Right cardiac atrium (tissue), 5 donors: ENCODE results near the gene MXI1. TPM values are rescaled to one million over a fixed set of nuclear protein-coding genes. Genes with fewer than 3 reads are reported as not detected.

ENCODE experiments used
- ATAC-seq, 2 donors: fragments of 200-7000 bp; cut with Tn5 transposase; one replicate each; pipeline versions ENCODE4 v1.8.0 to v1.9.1; 2020; ENCODE audit warnings: moderate library complexity in 2 of 2, mild to moderate bottlenecking in 1 of 2
- DNase-seq, 3 donors: peaks; one replicate each; pipeline ENCODE4 v3.0.0-alpha.2; 2020
- H3K27ac ChIP-seq: one replicate; pipeline ENCODE4 v1.5.1; 2013; ENCODE audit warnings: mild to moderate bottlenecking, low read length, control low read depth, moderate library complexity
- H3K27me3 ChIP-seq: one replicate; pipeline ENCODE4 v1.6.1; 2013; ENCODE audit not compliant: control insufficient read depth, insufficient read depth
- H3K4me1 ChIP-seq: one replicate; pipeline ENCODE4 v1.6.1; 2013; ENCODE audit warnings: low read length; ENCODE audit not compliant: control insufficient read depth, insufficient read depth
- H3K4me3 ChIP-seq: one replicate; pipeline ENCODE4 v1.5.1; 2013; ENCODE audit warnings: low read length, control low read depth
- H3K9me3 ChIP-seq: one replicate; pipeline ENCODE4 v1.6.1; 2013; ENCODE audit warnings: low read length; ENCODE audit not compliant: control insufficient read depth
- WGBS: extraction: QIAGEN DNeasy Blood & Tissue Kit; methylation state at CpG from one replicate; pipeline ENCODE4 v1.1.7; 2013; 5-methylcytosine and 5-hydroxymethylcytosine counted together
- intact Hi-C, 4 donors: fragments of 100-400 bp; cut with DNase I; formaldehyde crosslinking; loops; one replicate each; pipeline versions ENCODE4 v1.11.0 to v1.14.0; 2022 to 2023
- polyA plus RNA-seq: library from polyadenylated mRNA; stranded (reverse); fragments of 200-250 nt; gene quantifications from one replicate; pipeline ENCODE4 v1.2.3, GENCODE V29; 2013
- total RNA-seq, 4 donors: library from RNA; stranded (reverse); fragmentation: NEBNext Ultra II Directional; extraction: Animal tissue kit (Norgen Biotek cat#: 25700); gene quantifications; one replicate each; pipeline ENCODE4 v1.2.1, GENCODE V29; 2021
- donor health status: healthy with polysubstance abuse.
- donor health status: DM: no; HTN: yes; CAD: no.
- donor health status: DM: no; HTN: no; CAD: no.
- donor health status: DM: no; HTN: yes; CAD: no; lungs with severe emphysema.
- donor health status: DM: yes; HTN: yes; CAD: no.

Gene MXI1
- total and polyA plus RNA-seq, 5 donors: 35.5 to 91.3 (median 59.7) TPM

- ATAC-seq (no peak), DNase-seq (no peak)
- Histone ChIP-seq H3K4me1 (peaks cover 23% of the 10 kb centered on the region), H3K27ac (no peak overlapping the region), H3K27me3 (no peaks in the 10 kb centered on the region), H3K4me3 (no peak overlapping the region), H3K9me3 (no peaks in the 10 kb centered on the region)
- intact Hi-C loops: no loop called here
- WGBS: 74% methylated on average over 5 of the region's 5 CpGs
These were observed 8.1 kb downstream of the MXI1 start for GRCh38 chr10:110215286-110216170.

GRCh38 chr10:110216240-110216639, 8.8 kb downstream of the MXI1 start:
- no peak for DNase-seq
- Histone ChIP-seq H3K4me3 (no peak overlapping the region), H3K27ac (no peak overlapping the region), H3K27me3 (no peaks in the 10 kb centered on the region), H3K4me1 (peaks cover 23% of the 10 kb centered on the region), H3K9me3 (no peaks in the 10 kb centered on the region)
- no peak for ATAC-seq
- intact Hi-C loops: no loop called here

- H3K27me3 ChIP-seq: no peaks in the 10 kb centered on the region
- peak in 1 of 2 donors; percentile 10 for ATAC-seq
- H3K4me3 ChIP-seq: no peak overlapping the region
- H3K9me3 ChIP-seq: no peaks in the 10 kb centered on the region
- H3K27ac ChIP-seq: no peak overlapping the region
- DNase-seq: peak in 1 of 3 donors; percentile 39
- intact Hi-C loops: no loop called here
- 51% methylated on average over 5 of the region's 5 CpGs for WGBS
- H3K4me1 ChIP-seq: peaks cover 20% of the 10 kb centered on the region
These were observed 9.7 kb downstream of the MXI1 start for GRCh38 chr10:110216942-110217661.

DNA sequence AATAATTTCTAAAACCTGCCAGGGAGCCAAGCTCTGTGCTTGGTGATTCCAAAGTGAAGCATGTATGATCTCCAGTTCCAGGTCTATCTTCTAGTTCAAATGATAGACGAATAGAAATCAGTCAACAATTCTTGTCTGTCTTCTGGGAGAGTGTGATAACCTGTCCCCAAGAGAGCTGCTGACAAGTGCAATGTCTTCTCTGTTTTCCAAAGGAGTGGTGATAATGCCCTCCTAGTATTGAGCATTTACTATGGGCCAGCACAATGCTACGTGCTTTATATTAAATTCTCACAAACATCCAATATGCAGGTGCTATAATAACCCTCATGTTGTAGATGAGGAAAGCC, 10.2 kb downstream of the MXI1 start:
- DNase-seq: no peak
- H3K4me3 ChIP-seq: no peak overlapping the region
- WGBS: 74% methylated on average over 2 of the region's 2 CpGs
- peaks cover 21% of the 10 kb centered on the region for H3K4me1 ChIP-seq
- no peak overlapping the region for H3K27ac ChIP-seq
- no peak for ATAC-seq
- H3K27me3 ChIP-seq: no peaks in the 10 kb centered on the region
- H3K9me3 ChIP-seq: no peaks in the 10 kb centered on the region
- intact Hi-C loops: no loop called here

DNA sequence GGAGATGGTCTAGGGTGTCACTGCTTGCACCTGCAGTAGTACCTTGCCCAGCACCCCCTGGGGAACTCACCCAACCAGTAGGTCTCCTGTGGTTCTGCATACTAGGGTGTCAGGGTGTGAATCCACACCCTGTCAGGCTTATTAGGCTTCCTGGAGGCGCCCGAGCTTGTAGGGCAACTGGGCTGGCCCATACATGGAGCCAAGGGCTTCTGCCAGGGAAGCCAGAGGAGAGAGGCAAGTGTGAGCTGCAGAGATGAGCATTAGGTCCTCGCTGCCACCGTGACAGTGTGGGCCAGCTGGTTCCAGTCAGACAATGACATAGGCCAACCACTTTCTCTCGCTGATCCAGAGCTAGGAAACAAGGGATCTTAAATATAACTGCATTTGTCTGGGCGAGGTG, 11.2 kb downstream of the MXI1 start:
- Histone ChIP-seq H3K27ac (no peak overlapping the region), H3K27me3 (no peaks in the 10 kb centered on the region), H3K4me1 (peaks cover 25% of the 10 kb centered on the region), H3K4me3 (no peak overlapping the region), H3K9me3 (no peaks in the 10 kb centered on the region)
- intact Hi-C loops: no loop called here
- ATAC-seq (no peak), DNase-seq (no peak)
- 74% methylated on average over 6 of the region's 6 CpGs for WGBS

- intact Hi-C loops: loop anchor here in 3 of 4 donors (5.0 to 10.0 kb wide), 3 partner anchors 55 to 83 kb away; no protein-coding TSS in a partner anchor
These were observed 12.5 kb downstream of the MXI1 start for GRCh38 chr10:110219884-110220283.

GRCh38 chr10:110220398-110220797, 13.0 kb downstream of the MXI1 start:
- Histone ChIP-seq H3K4me1 (peaks cover 22% of the 10 kb centered on the region), H3K9me3 (no peaks in the 10 kb centered on the region), H3K27me3 (no peaks in the 10 kb centered on the region), H3K4me3 (no peak overlapping the region), H3K27ac (peak overlapping the region; percentile 66)
- ATAC-seq (no peak), DNase-seq (peak in 2 of 3 donors; percentile 56 to 75)
- WGBS: 47% methylated on average over 2 of the region's 2 CpGs
- intact Hi-C loops: loop anchor here in 3 of 4 donors (5.0 to 10.0 kb wide), 3 partner anchors 54 to 83 kb away; no protein-coding TSS in a partner anchor

More at GRCh38 chr10:110219884-110220283, 12.5 kb downstream of the MXI1 start:
- peaks cover 25% of the 10 kb centered on the region for H3K4me1 ChIP-seq
- H3K9me3 ChIP-seq: no peaks in the 10 kb centered on the region
- DNase-seq (no peak), ATAC-seq (no peak)
- peak overlapping the region; percentile 66 for H3K27ac ChIP-seq
- no peak overlapping the region for H3K4me3 ChIP-seq
- H3K27me3 ChIP-seq: no peaks in the 10 kb centered on the region
- 82% methylated on average over 7 of the region's 7 CpGs for WGBS

- ATAC-seq (no peak), DNase-seq (no peak)
- WGBS: 69% methylated on average over 4 of the region's 4 CpGs
- Histone ChIP-seq H3K27ac (peak overlapping the region; percentile 61), H3K27me3 (no peaks in the 10 kb centered on the region), H3K9me3 (no peaks in the 10 kb centered on the region), H3K4me1 (peaks cover 18% of the 10 kb centered on the region), H3K4me3 (peak overlapping the region; percentile 17)
- intact Hi-C loops: loop anchor here in 3 of 4 donors (5.0 to 10.0 kb wide), 3 partner anchors 54 to 84 kb away; no protein-coding TSS in a partner anchor
These were observed 13.8 kb downstream of the MXI1 start for GRCh38 chr10:110221044-110221720.

- Histone ChIP-seq H3K4me1 (peaks cover 15% of the 10 kb centered on the region), H3K27me3 (no peaks in the 10 kb centered on the region), H3K4me3 (peak overlapping the region; percentile 17), H3K27ac (peak overlapping the region; percentile 35), H3K9me3 (no peaks in the 10 kb centered on the region)
- DNase-seq: peak; percentile 88 to 89 (median 89)
- ATAC-seq: peak; percentile 67 to 74
- intact Hi-C loops: loop anchor here in 3 of 4 donors (5.0 to 10.0 kb wide), 3 partner anchors 53 to 84 kb away; no protein-coding TSS in a partner anchor
- 6% methylated on average over 20 of the region's 20 CpGs for WGBS
These were observed 14.4 kb downstream of the MXI1 start for GRCh38 chr10:110221721-110222261.

- Histone ChIP-seq H3K9me3 (no peaks in the 10 kb centered on the region), H3K4me3 (no peak overlapping the region), H3K27ac (peak overlapping the region; percentile 35), H3K4me1 (peaks cover 10% of the 10 kb centered on the region), H3K27me3 (no peaks in the 10 kb centered on the region)
- 79% methylated on average over 4 of the region's 4 CpGs for WGBS
- intact Hi-C loops: loop anchor here in 3 of 4 donors (5.0 to 10.0 kb wide), 3 partner anchors 52 to 85 kb away; no protein-coding TSS in a partner anchor
- ATAC-seq (no peak), DNase-seq (no peak)
These were observed 15.4 kb downstream of the MXI1 start for GRCh38 chr10:110222641-110223297.
